ENCODE measurements around the gene BTG4.

DNA sequence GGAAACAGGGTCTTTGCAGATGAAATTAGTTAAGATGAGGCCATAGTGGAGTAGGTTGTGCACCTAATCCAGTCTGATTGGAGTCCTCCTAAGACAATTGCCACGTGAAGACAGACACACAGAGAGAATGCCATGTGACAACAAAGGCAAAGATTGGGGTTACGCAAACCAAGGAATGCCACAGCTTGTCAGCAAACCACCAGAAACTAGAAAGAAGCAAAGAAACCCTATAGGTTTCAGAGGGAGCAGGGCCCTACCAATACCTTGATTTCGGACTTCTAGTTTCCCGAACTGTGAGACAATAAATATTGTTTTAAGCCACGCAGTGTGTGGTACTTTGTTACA lies 20.2 kb upstream of the BTG4 start:
- TF ChIP-seq POLR2A (IDR thresholded peaks at IDR 0.05): no peak
- TF ChIP-seq, protein P1, sequence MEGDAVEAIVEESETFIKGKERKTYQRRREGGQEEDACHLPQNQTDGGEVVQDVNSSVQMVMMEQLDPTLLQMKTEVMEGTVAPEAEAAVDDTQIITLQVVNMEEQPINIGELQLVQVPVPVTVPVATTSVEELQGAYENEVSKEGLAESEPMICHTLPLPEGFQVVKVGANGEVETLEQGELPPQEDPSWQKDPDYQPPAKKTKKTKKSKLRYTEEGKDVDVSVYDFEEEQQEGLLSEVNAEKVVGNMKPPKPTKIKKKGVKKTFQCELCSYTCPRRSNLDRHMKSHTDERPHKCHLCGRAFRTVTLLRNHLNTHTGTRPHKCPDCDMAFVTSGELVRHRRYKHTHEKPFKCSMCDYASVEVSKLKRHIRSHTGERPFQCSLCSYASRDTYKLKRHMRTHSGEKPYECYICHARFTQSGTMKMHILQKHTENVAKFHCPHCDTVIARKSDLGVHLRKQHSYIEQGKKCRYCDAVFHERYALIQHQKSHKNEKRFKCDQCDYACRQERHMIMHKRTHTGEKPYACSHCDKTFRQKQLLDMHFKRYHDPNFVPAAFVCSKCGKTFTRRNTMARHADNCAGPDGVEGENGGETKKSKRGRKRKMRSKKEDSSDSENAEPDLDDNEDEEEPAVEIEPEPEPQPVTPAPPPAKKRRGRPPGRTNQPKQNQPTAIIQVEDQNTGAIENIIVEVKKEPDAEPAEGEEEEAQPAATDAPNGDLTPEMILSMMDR (IDR thresholded peaks at IDR 0.05): no peak
